GM18517 (cell line): ENCODE data around the gene PPP1R3G.

Experiments used
- ATAC-seq: cut with Tn5 transposase; IDR thresholded peaks from one replicate; pipeline ENCODE4 v1.9.1; 2021; ENCODE audit warnings: mild to moderate bottlenecking, moderate library complexity; ENCODE audit not compliant: unreplicated experiment

PPP1R3G gene

GRCh38 chr6:5071216-5071615 is 13.9 kb upstream of the PPP1R3G start:
- ATAC-seq: no peak

GRCh38 chr6:5072440-5072839 is 12.7 kb upstream of the PPP1R3G start:
- no peak for ATAC-seq

GRCh38 chr6:5073992-5074391 is 11.1 kb upstream of the PPP1R3G start:
- ATAC-seq: no peak

GRCh38 chr6:5076931-5077330 is 8.2 kb upstream of the PPP1R3G start:
- no peak for ATAC-seq

GRCh38 chr6:5078121-5078669 is 6.9 kb upstream of the PPP1R3G start:
- no peak for ATAC-seq

- no peak for ATAC-seq
Measured at GRCh38 chr6:5079692-5080091, 5.4 kb upstream of the PPP1R3G start.

- ATAC-seq: no peak
Measured at GRCh38 chr6:5080574-5080973, 4.6 kb upstream of the PPP1R3G start.

- ATAC-seq: no peak
Measured at GRCh38 chr6:5081182-5081581, 4.0 kb upstream of the PPP1R3G start.

GRCh38 chr6:5081955-5082354 is 3.2 kb upstream of the PPP1R3G start:
- ATAC-seq: no peak

GRCh38 chr6:5082487-5083306 is 2.4 kb upstream of the PPP1R3G start:
- ATAC-seq: no peak

GRCh38 chr6:5083307-5083583 is 1.9 kb upstream of the PPP1R3G start:
- no peak for ATAC-seq

GRCh38 chr6:5083813-5084359 is 1.3 kb upstream of the PPP1R3G start:
- ATAC-seq: no peak

- ATAC-seq: no peak
Measured at GRCh38 chr6:5084360-5084780, 771 bp upstream of the PPP1R3G start.

- no peak for ATAC-seq
Measured at GRCh38 chr6:5085648-5086293, 630 bp downstream of the PPP1R3G start.

- ATAC-seq: no peak
Measured at GRCh38 chr6:5086294-5086890, 1.3 kb downstream of the PPP1R3G start.

GRCh38 chr6:5087389-5087788 is 2.2 kb downstream of the PPP1R3G start:
- no peak for ATAC-seq

- no peak for ATAC-seq
Measured at GRCh38 chr6:5088780-5089179, 3.6 kb downstream of the PPP1R3G start.

GRCh38 chr6:5089481-5090438 is 4.6 kb downstream of the PPP1R3G start:
- ATAC-seq: no peak

- no peak for ATAC-seq
Measured at GRCh38 chr6:5090603-5091002, 5.5 kb downstream of the PPP1R3G start.

GRCh38 chr6:5091210-5092069 is 6.3 kb downstream of the PPP1R3G start:
- no peak for ATAC-seq
